Measurements from ENCODE around the gene PRAMEF5. TPM values are rescaled to one million over a fixed set of nuclear protein-coding genes. Genes with fewer than 3 reads are reported as not detected.
"Not testable (repeated sequence)": the region's sequence is repeated elsewhere in the genome, so short reads cannot be mapped to it uniquely, and the experiment has no call there.

Gene PRAMEF5
- total RNA-seq, 1 donor from 2014 or later = not detected

GRCh38 chr1:13265124-13265523 is 11.1 kb downstream of the PRAMEF5 start:
- intact Hi-C loops (cut with micrococcal nuclease) = not testable (repeated sequence)

- intact Hi-C loops (cut with micrococcal nuclease) = not testable (repeated sequence)
Observed at GRCh38 chr1:13277016-13277415, 23.0 kb downstream of the PRAMEF5 start.

- intact Hi-C loops (cut with micrococcal nuclease) = not testable (repeated sequence)
Observed at GRCh38 chr1:13279617-13280016, 25.6 kb downstream of the PRAMEF5 start.

- intact Hi-C loops (cut with micrococcal nuclease) = not testable (repeated sequence)
Observed at GRCh38 chr1:13285037-13285436, 31.0 kb downstream of the PRAMEF5 start, which contains the start of gene PRAMEF8. PRAMEF8 (minus strand) TSS chr1:13285137; CDS start chr1:13284091, 1,046 bp downstream.

- intact Hi-C loops (cut with micrococcal nuclease) = not testable (repeated sequence)
Observed at GRCh38 chr1:13289030-13289429, 35.0 kb downstream of the PRAMEF5 start.

GRCh38 chr1:13297216-13297931 is 43.4 kb downstream of the PRAMEF5 start:
- intact Hi-C loops (cut with micrococcal nuclease) = not testable (repeated sequence)

- intact Hi-C loops (cut with micrococcal nuclease) = not testable (repeated sequence)
Observed at GRCh38 chr1:13298699-13299098, 44.7 kb downstream of the PRAMEF5 start.

- intact Hi-C loops (cut with micrococcal nuclease) = not testable (repeated sequence)
Observed at GRCh38 chr1:13302197-13302596, 48.2 kb downstream of the PRAMEF5 start.

GRCh38 chr1:13303239-13303638 is 49.2 kb downstream of the PRAMEF5 start, which contains the start of gene PRAMEF33:
PRAMEF33 (plus strand) TSS chr1:13303539; CDS start chr1:13305955, 2,416 bp downstream.
- intact Hi-C loops (cut with micrococcal nuclease) = not testable (repeated sequence)

Other genes with a start within 250 kb of the PRAMEF5 start
- not detected in 2 replicates for gene PRAMEF27, start 197.6 kb upstream of the PRAMEF5 start, total RNA-seq
- not detected in 2 replicates for gene HNRNPCL3, start 193.4 kb upstream of the PRAMEF5 start, total RNA-seq
- not detected in 2 replicates for gene PRAMEF25, start 183.4 kb upstream of the PRAMEF5 start, total RNA-seq
- gene HNRNPCL2, start 137.3 kb upstream of the PRAMEF5 start, total RNA-seq = not detected in 2 replicates
- gene PRAMEF26, start 98.2 kb upstream of the PRAMEF5 start, total RNA-seq = not detected in 2 replicates
- gene HNRNPCL4, start 88.6 kb upstream of the PRAMEF5 start, total RNA-seq = not detected in 2 replicates
- gene PRAMEF9, start 82.3 kb upstream of the PRAMEF5 start, total RNA-seq = not detected in 2 replicates
- gene PRAMEF13, start 52.8 kb upstream of the PRAMEF5 start, total RNA-seq = not detected in 2 replicates
- gene PRAMEF18, start 28.0 kb upstream of the PRAMEF5 start, total RNA-seq = not detected in 2 replicates
- not detected in 2 replicates for gene PRAMEF8, start 30.9 kb downstream of the PRAMEF5 start, total RNA-seq
- not detected in 2 replicates for gene PRAMEF33, start 49.3 kb downstream of the PRAMEF5 start, total RNA-seq
- not detected in 2 replicates for gene PRAMEF15, start 61.4 kb downstream of the PRAMEF5 start, total RNA-seq
- gene PRAMEF14, start 92.9 kb downstream of the PRAMEF5 start, total RNA-seq = not detected in 2 replicates
- gene PRAMEF19, start 117.7 kb downstream of the PRAMEF5 start, total RNA-seq = not detected in 2 replicates
- gene PRAMEF17, start 135.4 kb downstream of the PRAMEF5 start, total RNA-seq = not detected in 2 replicates
- gene PRAMEF20, start 156.3 kb downstream of the PRAMEF5 start, total RNA-seq = not detected in 2 replicates

All from T-helper 1 cell treated with Interleukin-12 subunit alpha and Interleukin-12 subunit beta and Interleukin-4 antibody, amounts not matched to agents 30 ng/mL and 1 ng/mL, for 36 hours (primary cell).